ENCODE results near the gene LGALS3. TPM values are rescaled to one million over a fixed set of nuclear protein-coding genes. Genes with fewer than 3 reads are reported as not detected.

Gene LGALS3
- total RNA-seq, 2 donors from 2014 or later = 195 to 237 TPM

- H3K4me1 ChIP-seq (ENCODE audit: control insufficient read depth in 1 of 2, low read depth in 2 of 2) = peaks cover 15 to 64% of the 10 kb centered on the region in 2 donors
- no peak for ATAC-seq (ENCODE audit: insufficient number of reproducible peaks, low FRiP score, low read depth)
Measured at GRCh38 chr14:55131370-55132137, 2.5 kb downstream of the LGALS3 start.

GRCh38 chr14:55133416-55133815 lies 4.4 kb downstream of the LGALS3 start:
- Histone ChIP-seq H3K4me1 (ENCODE audit: control insufficient read depth in 1 of 2, low read depth in 2 of 2) (peaks cover 21 to 76% of the 10 kb centered on the region in 2 donors), H3K36me3 (peaks cover 3% of the 10 kb centered on the region), H3K27ac (no peak overlapping the region), H3K4me3 (no peak overlapping the region), H3K27me3 (replicated peaks; ENCODE audit: insufficient read depth) (no peaks in the 10 kb centered on the region), H3K9me3 (no peaks in the 10 kb centered on the region)
- DNase-seq (ENCODE audit: low spot score) = no peak
- no peak for ATAC-seq (ENCODE audit: insufficient number of reproducible peaks, low FRiP score, low read depth)
- TF ChIP-seq CTCF (IDR thresholded peaks at IDR 0.05) = peak; percentile 15

More at GRCh38 chr14:55131370-55132137, 2.5 kb downstream of the LGALS3 start:
- H3K36me3 ChIP-seq = no peaks in the 10 kb centered on the region
- no peak overlapping the region for H3K27ac ChIP-seq
- no peak for DNase-seq (ENCODE audit: low spot score)
- no peaks in the 10 kb centered on the region for H3K9me3 ChIP-seq
- no peak for TF ChIP-seq CTCF (IDR thresholded peaks at IDR 0.05)
- H3K4me3 ChIP-seq = peak overlapping the region; percentile 11
- H3K27me3 ChIP-seq (replicated peaks; ENCODE audit: insufficient read depth) = no peaks in the 10 kb centered on the region

GRCh38 chr14:55136241-55136640 lies 7.2 kb downstream of the LGALS3 start:
- no peak for ATAC-seq (ENCODE audit: insufficient number of reproducible peaks, low FRiP score, low read depth)
- Histone ChIP-seq H3K4me1 (ENCODE audit: control insufficient read depth in 1 of 2, low read depth in 2 of 2) (peaks cover 21 to 57% of the 10 kb centered on the region in 2 donors), H3K27me3 (replicated peaks; ENCODE audit: insufficient read depth) (no peaks in the 10 kb centered on the region), H3K27ac (peak overlapping the region in 1 of 2 donors; percentile 78), H3K4me3 (no peak overlapping the region), H3K36me3 (peaks cover 25% of the 10 kb centered on the region), H3K9me3 (no peaks in the 10 kb centered on the region)
- DNase-seq (ENCODE audit: low spot score) = no peak
- no peak for TF ChIP-seq CTCF (IDR thresholded peaks at IDR 0.05)

- Histone ChIP-seq H3K27me3 (replicated peaks; ENCODE audit: insufficient read depth) (no peaks in the 10 kb centered on the region), H3K27ac (peak overlapping the region; percentile 78 to 81), H3K9me3 (no peaks in the 10 kb centered on the region), H3K4me1 (ENCODE audit: control insufficient read depth in 1 of 2, low read depth in 2 of 2) (peaks cover 15 to 49% of the 10 kb centered on the region in 2 donors), H3K36me3 (peaks cover 33% of the 10 kb centered on the region), H3K4me3 (peak overlapping the region; percentile 53)
- peak; percentile 60 for DNase-seq (ENCODE audit: low spot score)
- peak; percentile 45 for ATAC-seq (ENCODE audit: insufficient number of reproducible peaks, low FRiP score, low read depth)
- TF ChIP-seq CTCF (IDR thresholded peaks at IDR 0.05) = no peak
Measured at GRCh38 chr14:55136885-55137786, 8.1 kb downstream of the LGALS3 start.

- peaks cover 15 to 40% of the 10 kb centered on the region in 2 donors for H3K4me1 ChIP-seq (ENCODE audit: control insufficient read depth in 1 of 2, low read depth in 2 of 2)
- H3K4me3 ChIP-seq = no peak overlapping the region
- H3K27me3 ChIP-seq (replicated peaks; ENCODE audit: insufficient read depth) = no peaks in the 10 kb centered on the region
- peaks cover 39% of the 10 kb centered on the region for H3K36me3 ChIP-seq
- no peaks in the 10 kb centered on the region for H3K9me3 ChIP-seq
- TF ChIP-seq CTCF (IDR thresholded peaks at IDR 0.05) = no peak
- DNase-seq (ENCODE audit: low spot score) (no peak), ATAC-seq (ENCODE audit: insufficient number of reproducible peaks, low FRiP score, low read depth) (no peak)
- H3K27ac ChIP-seq = peak overlapping the region; percentile 78 to 81
Measured at GRCh38 chr14:55138091-55138490, 9.0 kb downstream of the LGALS3 start.

All from thoracic aorta (tissue), 2 donors.